HepG2 (cell line): Measurements from ENCODE around the gene CD300A. TPM values are rescaled to one million over a fixed set of nuclear protein-coding genes. Genes with fewer than 3 reads are reported as not detected.

Experiments used
- CEBPZ ChIP-seq: IDR thresholded peaks from 2 replicates; pipeline ENCODE4 v1.6.1; 2012; ENCODE audit warnings: low read length, improper control_type of control experiment
- CSRNP2 ChIP-seq: sonication (generic); formaldehyde crosslinking; conservative IDR thresholded peaks from 2 replicates; pipeline ENCODE4 v1.8.0; 2022; ENCODE audit warnings: low read depth, missing genetic modification reagents
- FOXA3 ChIP-seq: IDR thresholded peaks from 2 replicates; pipeline ENCODE4 v1.6.1; 2016; ENCODE audit warnings: missing genetic modification reagents, missing compliant biosample characterization
- HDAC2 ChIP-seq: sonication (generic); formaldehyde crosslinking; IDR thresholded peaks from 2 replicates; pipeline ENCODE4 v1.4.0; 2020; ENCODE audit warnings: missing genetic modification reagents
- MIER3 ChIP-seq: IDR thresholded peaks from 2 replicates; pipeline ENCODE4 v1.6.1; 2016; ENCODE audit warnings: missing compliant biosample characterization, borderline replicate concordance
- MIXL1 ChIP-seq: IDR thresholded peaks from 2 replicates; pipeline ENCODE4 v1.6.1; 2016
- PATZ1 ChIP-seq: sonication (generic); formaldehyde crosslinking; IDR thresholded peaks from 2 replicates; pipeline ENCODE4 v1.4.0; 2020; ENCODE audit warnings: missing genetic modification reagents
- SIN3A ChIP-seq: IDR thresholded peaks from 2 replicates; pipeline ENCODE4 v1.6.1; 2011; ENCODE audit warnings: low read depth, mild to moderate bottlenecking, control low read depth, low read length, borderline replicate concordance
- SRY ChIP-seq: sonication (generic); formaldehyde crosslinking; IDR thresholded peaks from 2 replicates; pipeline ENCODE4 v1.8.0; 2022; ENCODE audit warnings: mild to moderate bottlenecking, missing genetic modification reagents
- ZNF292 ChIP-seq: sonication (generic); formaldehyde crosslinking; IDR thresholded peaks from 2 replicates; pipeline ENCODE4 v1.8.1; 2022; ENCODE audit warnings: mild to moderate bottlenecking, low read depth, missing genetic modification reagents, borderline replicate concordance
- ZNF296 ChIP-seq: sonication (generic); formaldehyde crosslinking; conservative IDR thresholded peaks from 2 replicates; pipeline ENCODE4 v1.5.0; 2020; ENCODE audit warnings: mild to moderate bottlenecking, missing genetic modification reagents
- ZNF318 ChIP-seq: sonication (generic); formaldehyde crosslinking; IDR thresholded peaks from 2 replicates; pipeline ENCODE4 v1.4.0; 2020; ENCODE audit warnings: mild to moderate bottlenecking, missing genetic modification reagents
- ZNF382 ChIP-seq: sonication (generic); formaldehyde crosslinking; IDR thresholded peaks from 2 replicates; pipeline ENCODE4 v1.5.0; 2020; ENCODE audit warnings: missing genetic modification reagents, mild to moderate bottlenecking, borderline replicate concordance
- ZNF629 ChIP-seq: sonication (generic); formaldehyde crosslinking; conservative IDR thresholded peaks from 2 replicates; pipeline ENCODE4 v1.5.0; 2020; ENCODE audit warnings: missing genetic modification reagents
- ZNF747 ChIP-seq: sonication (generic); formaldehyde crosslinking; IDR thresholded peaks from 2 replicates; pipeline ENCODE4 v1.8.1; 2023; ENCODE audit warnings: missing genetic modification reagents, mild to moderate bottlenecking, borderline replicate concordance
- polyA plus RNA-seq, 8 experiments: library from polyadenylated mRNA; depleted of rRNA in 3 of 8; stranded (reverse) in 7 of 8; unstranded in 1 of 8; fragments of >200 nt; fragmentation: Illumina TruSeq in 4 of 8; extraction: Trizol in 4 of 8; gene quantifications; 2 replicates each; pipeline versions ENCODE4 v1.2.1 to v1.2.3, GENCODE V29; 2011 to 2016; ENCODE audit warnings: low read depth in 4 of 8, missing spikeins in 1 of 8, mixed read lengths in 1 of 8; ENCODE audit not compliant: insufficient read depth in 1 of 8
- total RNA-seq, 5 experiments: library from RNA; depleted of rRNA; stranded (reverse); fragments of >200 nt; fragmentation: Illumina TruSeq; extraction: Trizol; gene quantifications; 2 replicates each; pipeline ENCODE4 v1.2.3, GENCODE V29; 2016; ENCODE audit warnings: low read depth in 1 of 5

CD300A gene
- total and polyA plus RNA-seq, 2 of the 13 experiments (the other 11 are each of a cell fraction or from before 2014, with no cell fraction given), result not detected

GRCh38 chr17:74435775-74436359 is 30.6 kb upstream of the CD300A start (continued):
- TF ChIP-seq ZNF382 (no peak), SRY (no peak), PATZ1 (CRISPR knock-in tag) (peak; percentile 72; the same call in 1 of the 2 replicates), FOXA3 (CRISPR knock-in tag) (no peak), ZNF292 (CRISPR knock-in tag) (no peak), ZNF318 (CRISPR knock-in tag) (no peak), SIN3A (no peak; the same call in 1 of the 2 replicates), CEBPZ (no peak), MIXL1 (CRISPR knock-in tag) (no peak), ZNF296 (CRISPR knock-in tag) (no peak), CSRNP2 (CRISPR knock-in tag) (no peak), ZNF747 (no peak), MIER3 (no peak), HDAC2 (CRISPR knock-in tag) (no peak), ZNF629 (CRISPR knock-in tag) (no peak)
